ENCODE measurements around the gene OCEL1.
"Not testable (repeated sequence)": the region's sequence is repeated elsewhere in the genome, so short reads cannot be mapped to it uniquely, and the experiment has no call there.

Gene OCEL1

GRCh38 chr19:17266026-17266425, 40.0 kb downstream of the OCEL1 start:
- DNase-seq: no peak

- no peak for DNase-seq
These were observed 40.6 kb downstream of the OCEL1 start for GRCh38 chr19:17266589-17266974.

- DNase-seq: peak; percentile 79 to 88 (median 86)
These were observed 41.2 kb downstream of the OCEL1 start, which contains the start of gene BABAM1 for GRCh38 chr19:17266975-17267788. TSS of gene BABAM1 (plus strand) at chr19:17267443. CDS start at chr19:17268807, 1,364 bp downstream.

GRCh38 chr19:17268754-17269153, 42.7 kb downstream of the OCEL1 start:
- no peak for DNase-seq

GRCh38 chr19:17274892-17275291, 48.9 kb downstream of the OCEL1 start:
- DNase-seq: not testable (repeated sequence)

GRCh38 chr19:17275441-17276175, 49.6 kb downstream of the OCEL1 start:
- no peak for DNase-seq
